ENCODE results near the gene PAX6.

DNA sequence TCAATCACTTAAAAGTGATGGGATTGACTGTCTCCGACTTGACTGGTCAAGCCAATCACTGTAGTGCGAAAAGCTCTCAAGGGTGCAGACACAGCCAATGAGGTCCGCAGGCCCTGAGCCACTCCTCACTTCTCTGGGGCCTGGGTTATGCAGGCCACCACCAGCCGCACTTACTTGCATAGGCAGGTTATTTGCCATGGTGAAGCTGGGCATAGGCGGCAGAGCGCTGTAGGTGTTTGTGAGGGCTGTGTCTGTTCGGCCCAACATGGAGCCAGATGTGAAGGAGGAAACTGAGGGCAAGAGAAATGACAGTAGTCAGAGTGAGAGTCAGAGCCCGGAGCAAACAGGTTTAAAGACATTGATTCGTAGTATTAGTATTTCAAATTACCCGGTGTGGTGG lies 17.9 kb downstream of the PAX6 start:
- TF ChIP-seq, protein P1, sequence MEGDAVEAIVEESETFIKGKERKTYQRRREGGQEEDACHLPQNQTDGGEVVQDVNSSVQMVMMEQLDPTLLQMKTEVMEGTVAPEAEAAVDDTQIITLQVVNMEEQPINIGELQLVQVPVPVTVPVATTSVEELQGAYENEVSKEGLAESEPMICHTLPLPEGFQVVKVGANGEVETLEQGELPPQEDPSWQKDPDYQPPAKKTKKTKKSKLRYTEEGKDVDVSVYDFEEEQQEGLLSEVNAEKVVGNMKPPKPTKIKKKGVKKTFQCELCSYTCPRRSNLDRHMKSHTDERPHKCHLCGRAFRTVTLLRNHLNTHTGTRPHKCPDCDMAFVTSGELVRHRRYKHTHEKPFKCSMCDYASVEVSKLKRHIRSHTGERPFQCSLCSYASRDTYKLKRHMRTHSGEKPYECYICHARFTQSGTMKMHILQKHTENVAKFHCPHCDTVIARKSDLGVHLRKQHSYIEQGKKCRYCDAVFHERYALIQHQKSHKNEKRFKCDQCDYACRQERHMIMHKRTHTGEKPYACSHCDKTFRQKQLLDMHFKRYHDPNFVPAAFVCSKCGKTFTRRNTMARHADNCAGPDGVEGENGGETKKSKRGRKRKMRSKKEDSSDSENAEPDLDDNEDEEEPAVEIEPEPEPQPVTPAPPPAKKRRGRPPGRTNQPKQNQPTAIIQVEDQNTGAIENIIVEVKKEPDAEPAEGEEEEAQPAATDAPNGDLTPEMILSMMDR (IDR thresholded peaks at IDR 0.05; ENCODE audit: insufficient read depth, low read length): no peak
- TF ChIP-seq POLR2AphosphoS5 (IDR thresholded peaks at IDR 0.05; ENCODE audit: low read depth) (no peak), GABPA (IDR thresholded peaks at IDR 0.05; ENCODE audit: low read depth) (no peak), SPI1 (IDR thresholded peaks at IDR 0.05; ENCODE audit: borderline replicate concordance, low read depth) (no peak)
- TF ChIP-seq, protein P2, sequence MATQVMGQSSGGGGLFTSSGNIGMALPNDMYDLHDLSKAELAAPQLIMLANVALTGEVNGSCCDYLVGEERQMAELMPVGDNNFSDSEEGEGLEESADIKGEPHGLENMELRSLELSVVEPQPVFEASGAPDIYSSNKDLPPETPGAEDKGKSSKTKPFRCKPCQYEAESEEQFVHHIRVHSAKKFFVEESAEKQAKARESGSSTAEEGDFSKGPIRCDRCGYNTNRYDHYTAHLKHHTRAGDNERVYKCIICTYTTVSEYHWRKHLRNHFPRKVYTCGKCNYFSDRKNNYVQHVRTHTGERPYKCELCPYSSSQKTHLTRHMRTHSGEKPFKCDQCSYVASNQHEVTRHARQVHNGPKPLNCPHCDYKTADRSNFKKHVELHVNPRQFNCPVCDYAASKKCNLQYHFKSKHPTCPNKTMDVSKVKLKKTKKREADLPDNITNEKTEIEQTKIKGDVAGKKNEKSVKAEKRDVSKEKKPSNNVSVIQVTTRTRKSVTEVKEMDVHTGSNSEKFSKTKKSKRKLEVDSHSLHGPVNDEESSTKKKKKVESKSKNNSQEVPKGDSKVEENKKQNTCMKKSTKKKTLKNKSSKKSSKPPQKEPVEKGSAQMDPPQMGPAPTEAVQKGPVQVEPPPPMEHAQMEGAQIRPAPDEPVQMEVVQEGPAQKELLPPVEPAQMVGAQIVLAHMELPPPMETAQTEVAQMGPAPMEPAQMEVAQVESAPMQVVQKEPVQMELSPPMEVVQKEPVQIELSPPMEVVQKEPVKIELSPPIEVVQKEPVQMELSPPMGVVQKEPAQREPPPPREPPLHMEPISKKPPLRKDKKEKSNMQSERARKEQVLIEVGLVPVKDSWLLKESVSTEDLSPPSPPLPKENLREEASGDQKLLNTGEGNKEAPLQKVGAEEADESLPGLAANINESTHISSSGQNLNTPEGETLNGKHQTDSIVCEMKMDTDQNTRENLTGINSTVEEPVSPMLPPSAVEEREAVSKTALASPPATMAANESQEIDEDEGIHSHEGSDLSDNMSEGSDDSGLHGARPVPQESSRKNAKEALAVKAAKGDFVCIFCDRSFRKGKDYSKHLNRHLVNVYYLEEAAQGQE (IDR thresholded peaks at IDR 0.05; ENCODE audit: insufficient replicate concordance, low read depth): no peak

Measured in HL-60 (cell line).